ENCODE measurements around the gene KCNIP3.

KCNIP3 gene

DNA sequence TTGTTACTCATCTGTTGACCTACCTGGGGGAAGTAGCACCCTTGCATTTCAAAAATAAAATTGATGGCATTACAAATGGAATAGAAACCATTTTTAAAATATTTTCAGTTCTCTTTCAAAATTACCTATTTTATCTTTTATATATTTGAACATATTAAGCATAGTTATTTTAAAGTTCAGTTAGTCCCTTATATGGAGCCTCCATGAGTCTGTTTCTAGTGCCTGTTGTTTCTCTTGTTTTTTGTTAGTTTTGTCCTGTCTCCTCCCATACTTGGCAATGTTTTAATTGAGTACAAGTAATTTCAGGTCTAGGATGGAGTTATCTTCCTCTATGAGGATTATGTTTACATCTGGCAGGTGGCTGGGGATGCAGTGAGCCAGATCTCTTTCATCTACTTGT lies 5.9 kb upstream of the KCNIP3 start:
- H3K4me3 ChIP-seq (ENCODE audit: low read depth in 1 of 2, low read length in 2 of 2), result no peak overlapping the region
- no peak overlapping the region for H3K27ac ChIP-seq (ENCODE audit: low read length)
- peaks cover 12% of the 10 kb centered on the region for H3K9me3 ChIP-seq (ENCODE audit: insufficient read depth, low read length, severe bottlenecking)

DNA sequence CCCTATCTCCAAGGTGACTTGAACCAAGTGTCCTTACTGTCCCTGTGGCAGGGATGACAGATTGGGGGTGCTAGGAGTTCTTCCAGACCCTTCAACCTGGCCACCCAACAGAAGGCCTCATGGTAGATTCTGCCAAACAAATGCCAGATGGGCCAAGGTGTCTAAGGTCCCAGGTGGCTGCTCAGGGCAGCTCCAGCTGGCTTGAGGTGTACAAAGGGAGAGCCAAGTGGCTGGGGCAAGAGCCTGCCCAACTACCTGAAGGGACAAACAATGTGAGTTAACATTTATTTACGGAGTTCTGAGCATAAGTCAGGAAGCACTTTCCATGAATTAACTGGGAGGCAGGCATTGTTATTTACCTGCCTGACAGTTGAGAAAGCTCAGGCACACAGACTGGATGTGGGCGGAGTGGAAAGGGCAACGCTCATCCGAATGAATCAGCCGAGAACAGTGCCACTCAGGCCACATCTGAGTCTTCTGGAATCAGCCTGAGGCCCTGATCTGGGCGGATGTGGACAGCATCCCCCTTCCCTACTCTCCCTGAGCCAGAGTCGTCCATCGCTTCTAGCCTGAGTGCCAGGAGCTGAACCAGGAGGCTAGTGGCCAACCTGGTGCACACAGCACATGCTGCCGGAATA lies 4.4 kb upstream of the KCNIP3 start:
- no peak overlapping the region for H3K27ac ChIP-seq (ENCODE audit: low read length)
- peaks cover 14% of the 10 kb centered on the region for H3K4me1 ChIP-seq (ENCODE audit: insufficient read depth, low read length)
- H3K4me2 ChIP-seq (ENCODE audit: insufficient read depth, low read length), result no peak overlapping the region
- H3K79me2 ChIP-seq (ENCODE audit: insufficient read depth, low read length), result 0 out of 2 replicates have a peak, but pooled peaks cover 4% of the 10 kb centered on the region
- DNase-seq (no peak), ATAC-seq (ENCODE audit: insufficient read depth, low read depth) (no peak)
- H4K20me1 ChIP-seq (ENCODE audit: insufficient read depth, low read length), result no peaks in the 10 kb centered on the region
- no peak overlapping the region for H2AFZ ChIP-seq (ENCODE audit: low read depth, low read length)
- H3K9ac ChIP-seq (ENCODE audit: low read depth, low read length), result no peak overlapping the region
- no peak overlapping the region for H3K4me3 ChIP-seq (ENCODE audit: low read depth in 1 of 2, low read length in 2 of 2)
- no peaks in the 10 kb centered on the region for H3K36me3 ChIP-seq (ENCODE audit: insufficient read depth, low read length)
- peaks cover 12% of the 10 kb centered on the region for H3K9me3 ChIP-seq (ENCODE audit: insufficient read depth, low read length, severe bottlenecking)
- TF ChIP-seq, protein P1, sequence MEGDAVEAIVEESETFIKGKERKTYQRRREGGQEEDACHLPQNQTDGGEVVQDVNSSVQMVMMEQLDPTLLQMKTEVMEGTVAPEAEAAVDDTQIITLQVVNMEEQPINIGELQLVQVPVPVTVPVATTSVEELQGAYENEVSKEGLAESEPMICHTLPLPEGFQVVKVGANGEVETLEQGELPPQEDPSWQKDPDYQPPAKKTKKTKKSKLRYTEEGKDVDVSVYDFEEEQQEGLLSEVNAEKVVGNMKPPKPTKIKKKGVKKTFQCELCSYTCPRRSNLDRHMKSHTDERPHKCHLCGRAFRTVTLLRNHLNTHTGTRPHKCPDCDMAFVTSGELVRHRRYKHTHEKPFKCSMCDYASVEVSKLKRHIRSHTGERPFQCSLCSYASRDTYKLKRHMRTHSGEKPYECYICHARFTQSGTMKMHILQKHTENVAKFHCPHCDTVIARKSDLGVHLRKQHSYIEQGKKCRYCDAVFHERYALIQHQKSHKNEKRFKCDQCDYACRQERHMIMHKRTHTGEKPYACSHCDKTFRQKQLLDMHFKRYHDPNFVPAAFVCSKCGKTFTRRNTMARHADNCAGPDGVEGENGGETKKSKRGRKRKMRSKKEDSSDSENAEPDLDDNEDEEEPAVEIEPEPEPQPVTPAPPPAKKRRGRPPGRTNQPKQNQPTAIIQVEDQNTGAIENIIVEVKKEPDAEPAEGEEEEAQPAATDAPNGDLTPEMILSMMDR (IDR thresholded peaks at IDR 0.05; ENCODE audit: borderline replicate concordance, extremely low read depth, low read length, poor library complexity, severe bottlenecking), result no peak
- no peak for TF ChIP-seq EZH2 (IDR thresholded peaks at IDR 0.05; ENCODE audit: borderline replicate concordance, low read depth, low read length, severe bottlenecking)
- no peaks in the 10 kb centered on the region for H3K27me3 ChIP-seq (ENCODE audit: insufficient read depth, low read length, poor library complexity)

More for the DNA sequence above, 5.9 kb upstream of the KCNIP3 start:
- Histone ChIP-seq H3K4me1 (ENCODE audit: insufficient read depth, low read length) (peaks cover under 1% of the 10 kb centered on the region), H4K20me1 (ENCODE audit: insufficient read depth, low read length) (no peaks in the 10 kb centered on the region), H3K36me3 (ENCODE audit: insufficient read depth, low read length) (no peaks in the 10 kb centered on the region), H3K79me2 (ENCODE audit: insufficient read depth, low read length) (no peaks in the 10 kb centered on the region), H3K4me2 (ENCODE audit: insufficient read depth, low read length) (no peak overlapping the region), H2AFZ (ENCODE audit: low read depth, low read length) (no peak overlapping the region), H3K9ac (ENCODE audit: low read depth, low read length) (no peak overlapping the region), H3K27me3 (ENCODE audit: insufficient read depth, low read length, poor library complexity) (no peaks in the 10 kb centered on the region)
- no peak for DNase-seq
- no peak for ATAC-seq (ENCODE audit: insufficient read depth, low read depth)
- TF ChIP-seq, protein P1 (IDR thresholded peaks at IDR 0.05; ENCODE audit: borderline replicate concordance, extremely low read depth, low read length, poor library complexity, severe bottlenecking), result no peak
- no peak for TF ChIP-seq EZH2 (IDR thresholded peaks at IDR 0.05; ENCODE audit: borderline replicate concordance, low read depth, low read length, severe bottlenecking)

DNA sequence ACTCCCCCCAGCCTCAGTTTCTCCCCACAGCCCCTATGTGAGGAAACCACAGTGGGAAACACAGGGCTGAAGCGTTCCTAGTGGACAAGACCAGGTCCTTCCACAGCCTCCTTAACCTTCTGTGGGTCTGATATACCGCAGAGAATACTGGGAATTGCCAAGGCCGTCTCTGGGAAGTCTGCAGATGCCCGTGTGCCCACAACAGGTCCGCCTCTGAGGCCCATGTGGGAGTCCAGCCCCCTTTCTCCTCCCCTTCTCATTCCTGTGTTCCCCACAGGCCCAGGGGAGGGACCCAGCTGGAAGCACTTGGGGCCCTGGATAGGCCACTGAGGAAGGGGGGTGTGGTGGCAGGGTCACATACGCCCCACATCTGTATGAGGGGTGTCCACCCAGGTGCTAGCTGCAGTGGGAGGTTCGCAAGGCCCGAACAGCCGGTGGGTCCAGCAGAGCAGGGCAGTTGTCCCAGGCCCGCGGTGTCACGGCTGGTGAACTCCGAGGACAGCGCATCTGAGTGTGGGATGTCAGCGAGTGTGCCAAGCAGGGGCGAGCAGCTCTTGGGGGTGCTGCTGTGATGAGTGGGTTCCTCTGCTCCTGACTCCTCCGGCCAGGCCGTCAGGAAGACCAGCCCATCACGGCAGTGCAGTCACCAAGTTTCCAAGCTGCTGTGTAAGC lies 2.4 kb upstream of the KCNIP3 start:
- no peak overlapping the region for H3K4me3 ChIP-seq (ENCODE audit: low read depth in 1 of 2, low read length in 2 of 2)
- H4K20me1 ChIP-seq (ENCODE audit: insufficient read depth, low read length), result peaks cover under 1% of the 10 kb centered on the region; the same call in 1 of the 2 replicates
- no peak overlapping the region for H3K27ac ChIP-seq (ENCODE audit: low read length)

More for the DNA sequence above, 2.4 kb upstream of the KCNIP3 start:
- TF ChIP-seq, protein P1 (IDR thresholded peaks at IDR 0.05; ENCODE audit: borderline replicate concordance, extremely low read depth, low read length, poor library complexity, severe bottlenecking), result no peak
- no peak for TF ChIP-seq EZH2 (IDR thresholded peaks at IDR 0.05; ENCODE audit: borderline replicate concordance, low read depth, low read length, severe bottlenecking)
- H3K4me2 ChIP-seq (ENCODE audit: insufficient read depth, low read length), result no peak overlapping the region
- ATAC-seq (ENCODE audit: insufficient read depth, low read depth) (no peak), DNase-seq (no peak)
- peaks cover 32% of the 10 kb centered on the region for H3K4me1 ChIP-seq (ENCODE audit: insufficient read depth, low read length)
- no peak overlapping the region for H2AFZ ChIP-seq (ENCODE audit: low read depth, low read length)
- 0 out of 2 replicates have a peak, but pooled peaks cover 4% of the 10 kb centered on the region for H3K79me2 ChIP-seq (ENCODE audit: insufficient read depth, low read length)
- no peak overlapping the region for H3K9ac ChIP-seq (ENCODE audit: low read depth, low read length)
- peaks cover 12% of the 10 kb centered on the region for H3K9me3 ChIP-seq (ENCODE audit: insufficient read depth, low read length, severe bottlenecking)
- H3K36me3 ChIP-seq (ENCODE audit: insufficient read depth, low read length), result no peaks in the 10 kb centered on the region
- no peaks in the 10 kb centered on the region for H3K27me3 ChIP-seq (ENCODE audit: insufficient read depth, low read length, poor library complexity)
